Activated CD4-positive, alpha-beta T cell treated with anti-CD3 and anti-CD28 coated beads, Interleukin-2, amount 10 ng/mL, durations not matched to agents 7 days and 5 days (primary cell): ENCODE data around the gene RNASEH2B. TPM values are rescaled to one million over a fixed set of nuclear protein-coding genes. Genes with fewer than 3 reads are reported as not detected.
A peak's percentile ranks its signal among the peaks of the same experiment; 100 is the strongest.

Source experiments
- CTCF ChIA-PET: fragments of 350-600 bp; sonication (Branson Sonifier 250); formaldehyde crosslinking; loops from one replicate; lab custom pipeline; 2021; ENCODE audit warnings: antibody characterized with exemption; lab: Charles Lee
- POLR2A ChIA-PET: fragments of 350-600 bp; sonication (Branson Sonifier 250); formaldehyde crosslinking; loops from one replicate; lab custom pipeline; 2021; ENCODE audit warnings: antibody characterized with exemption; lab: Charles Lee
- DNase-seq: peaks from one replicate; pipeline ENCODE4 v3.0.0-alpha.2; 2020
- H3K27ac Mint-ChIP-seq: one replicate; pipeline ENCODE4 v1.8.0; 2021; ENCODE audit warnings: mild to moderate bottlenecking, moderate library complexity, mixed read lengths
- H3K27me3 Mint-ChIP-seq: one replicate; pipeline ENCODE4 v1.8.0; 2021; ENCODE audit warnings: mixed read lengths
- H3K36me3 Mint-ChIP-seq: one replicate; pipeline ENCODE4 v1.8.0; 2021; ENCODE audit warnings: low read depth, mixed read lengths
- H3K4me1 Mint-ChIP-seq: one replicate; pipeline ENCODE4 v1.8.0; 2021; ENCODE audit warnings: mixed read lengths
- H3K4me3 Mint-ChIP-seq: one replicate; pipeline ENCODE4 v1.8.0; 2021; ENCODE audit warnings: mild to moderate bottlenecking, moderate library complexity, mixed read lengths
- H3K9me3 Mint-ChIP-seq: one replicate; pipeline ENCODE4 v1.8.0; 2021; ENCODE audit warnings: mixed read lengths
- total RNA-seq, 2 experiments: library from RNA; stranded (reverse); gene quantifications; one replicate each; pipeline ENCODE4 v1.2.3, GENCODE V29; 2021

RNASEH2B gene
- total RNA-seq, 2 experiments from 2014 or later, result 121 to 179 TPM

DNA sequence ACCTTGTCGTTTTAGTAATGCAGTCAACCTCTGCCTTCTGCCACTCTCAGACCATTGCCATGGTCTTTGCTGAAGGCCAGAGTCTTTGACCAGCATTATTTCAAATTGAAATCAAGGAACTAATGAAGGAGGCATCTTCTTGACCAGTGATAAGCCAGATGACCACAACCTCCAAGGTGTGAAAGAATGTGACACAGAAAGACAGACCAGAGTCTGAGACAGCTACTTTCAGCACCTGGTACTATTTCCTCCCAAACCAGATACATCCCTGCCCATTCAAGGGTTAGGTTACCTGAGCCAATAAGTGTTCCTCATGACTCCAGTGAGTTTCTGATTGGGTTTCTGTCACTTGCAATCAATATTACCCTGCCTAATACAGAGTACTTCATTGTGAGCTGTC lies 20.3 kb upstream of the RNASEH2B start:
- POLR2A ChIA-PET, result no interaction called here
- CTCF ChIA-PET, result interaction anchor here (1.0 to 1.5 kb wide), 2 partner anchors 23 to 25 kb away, joined by 5 to 6 read pairs; no protein-coding TSS in a partner anchor

GRCh38 chr13:50891206-50891605 lies 18.4 kb upstream of the RNASEH2B start:
- H3K27ac Mint-ChIP-seq, result peak overlapping the region; percentile 99
- H3K9me3 Mint-ChIP-seq, result peaks cover 17% of the 10 kb centered on the region
- H3K4me1 Mint-ChIP-seq, result peaks cover 50% of the 10 kb centered on the region
- no peak for DNase-seq
- CTCF ChIA-PET, result interaction anchor here (1.1 to 1.9 kb wide), 6 partner anchors 8 to 955 kb away, joined by 3 to 7 read pairs (median 4); partner anchors contain the start of gene SPRYD7
- POLR2A ChIA-PET, result no interaction called here
- H3K4me3 Mint-ChIP-seq, result no peak overlapping the region
- peaks cover 30% of the 10 kb centered on the region for H3K36me3 Mint-ChIP-seq
- H3K27me3 Mint-ChIP-seq, result peaks cover 3% of the 10 kb centered on the region

More for the DNA sequence above, 20.3 kb upstream of the RNASEH2B start:
- no peak overlapping the region for H3K4me3 Mint-ChIP-seq
- peaks cover 22% of the 10 kb centered on the region for H3K36me3 Mint-ChIP-seq
- peaks cover 43% of the 10 kb centered on the region for H3K4me1 Mint-ChIP-seq
- DNase-seq, result no peak
- H3K27ac Mint-ChIP-seq, result no peak overlapping the region
- H3K9me3 Mint-ChIP-seq, result peaks cover 11% of the 10 kb centered on the region
- peaks cover 5% of the 10 kb centered on the region for H3K27me3 Mint-ChIP-seq

- Mint-ChIP-seq H3K27me3 (no peaks in the 10 kb centered on the region), H3K36me3 (peaks cover 36% of the 10 kb centered on the region), H3K4me3 (peak overlapping the region; percentile 70), H3K9me3 (peaks cover 16% of the 10 kb centered on the region), H3K4me1 (peaks cover 53% of the 10 kb centered on the region), H3K27ac (peak overlapping the region; percentile 99)
- ChIA-PET CTCF (interaction anchor here (0.6 to 3.1 kb wide), 10 partner anchors 9 to 956 kb away, joined by 3 to 19 read pairs (median 5); partner anchors contain the start of genes SPRYD7 and TRIM13), POLR2A (interaction anchor here (0.5 kb wide), 1 partner anchor 895 kb away, joined by 3 read pairs; the partner anchor contains the start of gene TRIM13)
- peak; percentile 66 for DNase-seq
These were observed 17.2 kb upstream of the RNASEH2B start for GRCh38 chr13:50892210-50892944.

GRCh38 chr13:50893211-50893852 lies 16.3 kb upstream of the RNASEH2B start:
- peak; percentile 63 for DNase-seq
- H3K27ac Mint-ChIP-seq, result peak overlapping the region; percentile 98
- H3K9me3 Mint-ChIP-seq, result peaks cover 16% of the 10 kb centered on the region
- ChIA-PET POLR2A (interaction anchor here (1.0 to 1.2 kb wide), 2 partner anchors 16 to 19 kb away, joined by 3 read pairs; partner anchors contain the start of gene RNASEH2B), CTCF (interaction anchor here (1.2 to 3.1 kb wide), 4 partner anchors 9 to 896 kb away, joined by 3 to 19 read pairs (median 4); partner anchors contain the start of gene TRIM13)
- peaks cover 55% of the 10 kb centered on the region for H3K4me1 Mint-ChIP-seq
- no peaks in the 10 kb centered on the region for H3K27me3 Mint-ChIP-seq
- peak overlapping the region; percentile 63 for H3K4me3 Mint-ChIP-seq
- peaks cover 41% of the 10 kb centered on the region for H3K36me3 Mint-ChIP-seq

DNA sequence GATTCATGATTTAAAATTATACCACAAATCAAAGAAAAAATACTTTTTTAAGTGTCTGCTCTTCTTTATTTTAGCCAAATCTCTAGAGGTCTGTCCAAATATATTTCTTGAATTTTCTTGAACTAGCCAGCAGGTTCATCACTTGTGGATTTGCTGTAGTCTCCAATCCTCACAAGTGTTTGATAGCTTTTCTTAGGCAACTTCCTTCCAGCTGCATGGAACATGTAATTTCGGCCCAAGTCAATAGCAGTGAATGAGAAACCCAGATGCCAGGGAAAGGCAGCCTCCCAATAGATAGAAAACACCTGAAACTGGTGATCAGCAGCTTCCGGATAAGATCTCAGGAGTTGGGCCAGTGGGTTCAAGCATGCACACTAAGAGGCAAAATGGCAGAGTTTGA lies 15.6 kb upstream of the RNASEH2B start:
- CTCF ChIA-PET, result interaction anchor here (0.8 to 3.1 kb wide), 5 partner anchors 8 to 897 kb away, joined by 3 to 19 read pairs (median 4); partner anchors contain the start of gene TRIM13
- no peak for DNase-seq
- peaks cover 16% of the 10 kb centered on the region for H3K9me3 Mint-ChIP-seq
- no peaks in the 10 kb centered on the region for H3K27me3 Mint-ChIP-seq
- peak overlapping the region; percentile 39 for H3K4me3 Mint-ChIP-seq
- H3K27ac Mint-ChIP-seq, result peak overlapping the region; percentile 98
- H3K36me3 Mint-ChIP-seq, result peaks cover 41% of the 10 kb centered on the region
- H3K4me1 Mint-ChIP-seq, result peaks cover 55% of the 10 kb centered on the region
- POLR2A ChIA-PET, result interaction anchor here (1.2 kb wide), 1 partner anchor 16 kb away, joined by 3 read pairs; the partner anchor contains the start of gene RNASEH2B

GRCh38 chr13:50894504-50894903 lies 15.1 kb upstream of the RNASEH2B start:
- Mint-ChIP-seq H3K27ac (peak overlapping the region; percentile 98), H3K27me3 (no peaks in the 10 kb centered on the region), H3K4me1 (peaks cover 55% of the 10 kb centered on the region), H3K4me3 (no peak overlapping the region), H3K36me3 (peaks cover 41% of the 10 kb centered on the region), H3K9me3 (peaks cover 16% of the 10 kb centered on the region)
- DNase-seq, result no peak
- ChIA-PET POLR2A (no interaction called here), CTCF (interaction anchor here (0.8 to 3.1 kb wide), 4 partner anchors 8 to 897 kb away, joined by 3 to 19 read pairs (median 6); partner anchors contain the start of gene TRIM13)

GRCh38 chr13:50898338-50898737 lies 11.3 kb upstream of the RNASEH2B start:
- no peak overlapping the region for H3K4me3 Mint-ChIP-seq
- H3K36me3 Mint-ChIP-seq, result peaks cover 33% of the 10 kb centered on the region
- H3K9me3 Mint-ChIP-seq, result peaks cover 16% of the 10 kb centered on the region
- POLR2A ChIA-PET, result no interaction called here
- H3K27ac Mint-ChIP-seq, result no peak overlapping the region
- H3K4me1 Mint-ChIP-seq, result peaks cover 25% of the 10 kb centered on the region
- no peak for DNase-seq
- CTCF ChIA-PET, result no interaction called here
- H3K27me3 Mint-ChIP-seq, result no peaks in the 10 kb centered on the region

DNA sequence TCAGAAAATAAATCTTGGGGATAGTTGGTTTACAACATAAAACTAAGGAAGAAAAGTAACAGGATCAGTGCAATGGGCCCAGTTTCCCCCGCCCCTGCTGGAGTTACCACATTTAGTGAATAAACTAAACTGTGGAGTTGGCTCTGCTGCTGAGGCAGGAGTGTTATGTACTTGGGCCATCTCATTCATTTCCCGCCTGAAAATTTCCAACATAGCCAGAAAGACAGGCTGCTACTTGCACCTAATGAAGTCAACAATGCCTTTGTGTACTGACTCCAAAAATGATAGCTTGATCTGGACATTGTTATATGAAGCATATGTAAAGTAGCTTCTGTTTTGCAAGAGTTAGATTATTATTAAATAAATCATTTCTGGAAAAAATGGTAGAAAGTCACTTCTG lies 7.9 kb upstream of the RNASEH2B start:
- Mint-ChIP-seq H3K9me3 (no peaks in the 10 kb centered on the region), H3K4me1 (peaks cover 2% of the 10 kb centered on the region), H3K27ac (no peak overlapping the region), H3K4me3 (no peak overlapping the region), H3K27me3 (no peaks in the 10 kb centered on the region), H3K36me3 (peaks cover 12% of the 10 kb centered on the region)
- ChIA-PET CTCF (interaction anchor here (1.1 to 1.4 kb wide), 3 partner anchors 8 to 18 kb away, joined by 3 to 7 read pairs (median 3); no protein-coding TSS in a partner anchor), POLR2A (no interaction called here)
- DNase-seq, result no peak

- Mint-ChIP-seq H3K4me3 (no peak overlapping the region), H3K27ac (no peak overlapping the region), H3K36me3 (peaks cover 8% of the 10 kb centered on the region), H3K9me3 (no peaks in the 10 kb centered on the region), H3K4me1 (peaks cover 14% of the 10 kb centered on the region), H3K27me3 (no peaks in the 10 kb centered on the region)
- CTCF ChIA-PET, result no interaction called here
- POLR2A ChIA-PET, result no interaction called here
- no peak for DNase-seq
These were observed 4.3 kb upstream of the RNASEH2B start for GRCh38 chr13:50905256-50905655.

DNA sequence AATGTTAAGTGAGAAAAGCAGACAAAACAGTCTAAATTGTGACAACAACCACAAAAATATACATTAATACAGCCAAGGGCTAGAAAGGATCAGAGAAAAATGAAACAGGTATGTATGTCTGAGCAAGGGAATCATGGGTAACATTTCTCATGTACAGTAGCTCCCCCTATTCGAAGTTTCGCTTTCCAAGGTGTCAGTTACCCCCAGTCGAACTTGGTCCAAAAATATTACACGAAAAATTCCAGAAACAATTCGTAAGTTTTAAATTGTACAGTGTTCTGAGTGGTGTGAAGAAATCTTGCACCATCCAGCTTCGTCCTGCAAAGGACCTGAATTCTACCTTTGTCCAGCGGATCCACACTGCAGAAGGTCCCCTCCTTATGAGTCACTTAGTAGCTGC lies 1.8 kb upstream of the RNASEH2B start:
- H3K27me3 Mint-ChIP-seq, result no peaks in the 10 kb centered on the region
- H3K9me3 Mint-ChIP-seq, result no peaks in the 10 kb centered on the region
- H3K4me3 Mint-ChIP-seq, result no peak overlapping the region

GRCh38 chr13:50908371-50908770 lies 1.2 kb upstream of the RNASEH2B start:
- peak overlapping the region; percentile 99 for H3K27ac Mint-ChIP-seq
- CTCF ChIA-PET, result interaction anchor here (0.5 to 2.1 kb wide), 3 partner anchors 15 to 17 kb away, joined by 4 to 5 read pairs (median 4); no protein-coding TSS in a partner anchor
- H3K36me3 Mint-ChIP-seq, result peaks cover 15% of the 10 kb centered on the region
- POLR2A ChIA-PET, result no interaction called here
- no peak for DNase-seq
- no peaks in the 10 kb centered on the region for H3K27me3 Mint-ChIP-seq
- H3K9me3 Mint-ChIP-seq, result no peaks in the 10 kb centered on the region
- H3K4me1 Mint-ChIP-seq, result peaks cover 35% of the 10 kb centered on the region
- H3K4me3 Mint-ChIP-seq, result peak overlapping the region; percentile 52

More for the DNA sequence above, 1.8 kb upstream of the RNASEH2B start:
- Mint-ChIP-seq H3K27ac (no peak overlapping the region), H3K4me1 (peaks cover 29% of the 10 kb centered on the region), H3K36me3 (peaks cover 15% of the 10 kb centered on the region)
- ChIA-PET POLR2A (no interaction called here), CTCF (interaction anchor here (0.5 to 2.1 kb wide), 4 partner anchors 14 to 743 kb away, joined by 4 to 5 read pairs (median 4); no protein-coding TSS in a partner anchor)
- DNase-seq, result no peak

DNA sequence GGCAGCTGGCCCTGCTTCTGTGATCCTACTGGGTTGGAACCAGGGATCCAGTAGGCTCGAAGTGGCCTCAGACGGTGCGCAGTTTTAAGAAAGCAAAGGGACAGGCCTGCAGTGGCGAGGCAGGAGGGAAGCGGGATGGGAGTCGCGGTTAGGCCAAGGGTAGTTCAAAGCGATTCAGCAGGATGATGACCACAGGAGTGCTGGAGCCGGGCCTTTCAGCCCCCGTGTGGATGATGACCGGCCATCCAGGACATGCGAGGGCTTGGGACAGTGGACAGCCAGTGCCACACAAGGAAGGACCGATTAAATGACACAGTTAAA lies 854 bp downstream of the RNASEH2B start:
- DNase-seq, result no peak
- POLR2A ChIA-PET, result no interaction called here
- no peaks in the 10 kb centered on the region for H3K9me3 Mint-ChIP-seq
- CTCF ChIA-PET, result no interaction called here
- H3K4me3 Mint-ChIP-seq, result peak overlapping the region; percentile 93
- H3K27me3 Mint-ChIP-seq, result no peaks in the 10 kb centered on the region
- peaks cover 55% of the 10 kb centered on the region for H3K4me1 Mint-ChIP-seq
- peak overlapping the region; percentile 99 for H3K27ac Mint-ChIP-seq
- H3K36me3 Mint-ChIP-seq, result peaks cover 23% of the 10 kb centered on the region
